ENCODE data around the gene KCP. TPM values are rescaled to one million over a fixed set of nuclear protein-coding genes. Genes with fewer than 3 reads are reported as not detected.

Gene KCP
- total RNA-seq, 1 experiment from 2014 or later: 2.7 TPM

DNA sequence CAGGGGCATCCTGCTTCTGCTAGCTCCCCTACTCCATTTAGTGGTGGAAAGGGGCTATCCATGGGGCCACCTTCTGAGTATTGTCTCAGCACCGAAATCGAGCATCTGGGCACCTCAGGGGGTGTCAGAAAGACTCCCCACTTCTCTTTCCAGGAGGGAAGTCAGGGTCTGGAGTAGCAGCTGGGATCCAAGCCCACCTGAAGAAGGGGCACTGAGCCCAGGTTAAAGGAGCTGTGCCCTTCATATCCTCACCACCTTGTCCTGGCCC is 77.7 kb downstream of the KCP start:
- H3K36me3 Mint-ChIP-seq: no peaks in the 10 kb centered on the region
- DNase-seq (ENCODE audit: low spot score): no peak
- no peaks in the 10 kb centered on the region for H3K9me3 Mint-ChIP-seq
- POLR2A ChIA-PET: interaction anchor here (0.6 to 1.6 kb wide), 6 partner anchors 8 to 222 kb away, joined by 3 to 6 read pairs (median 3); partner anchors contain the start of genes CALU and CCDC136
- TF ChIP-seq HMGA2 (CRISPR knock-in tag; IDR thresholded peaks at IDR 0.05) (no peak), STAT6 (CRISPR knock-in tag; conservative IDR thresholded peaks at IDR 0.05; ENCODE audit: low read depth) (no peak), JUN (CRISPR knock-in tag; IDR thresholded peaks at IDR 0.05) (no peak), NR1H2 (CRISPR knock-in tag; IDR thresholded peaks at IDR 0.05) (no peak), ELF4 (CRISPR knock-in tag; IDR thresholded peaks at IDR 0.05; ENCODE audit: low read depth) (no peak), SP1 (CRISPR knock-in tag; conservative IDR thresholded peaks at IDR 0.05) (no peak), ZBTB21 (CRISPR knock-in tag; IDR thresholded peaks at IDR 0.05; ENCODE audit: borderline replicate concordance) (no peak), ZNF121 (CRISPR knock-in tag; IDR thresholded peaks at IDR 0.05) (no peak), EMX1 (CRISPR knock-in tag; IDR thresholded peaks at IDR 0.05) (no peak), IRF2 (CRISPR knock-in tag; IDR thresholded peaks at IDR 0.05; ENCODE audit: borderline replicate concordance, low read depth) (no peak), TEAD1 (CRISPR knock-in tag; IDR thresholded peaks at IDR 0.05) (no peak), ZNF263 (CRISPR knock-in tag; IDR thresholded peaks at IDR 0.05; ENCODE audit: low read depth) (no peak), FOXP1 (CRISPR knock-in tag; IDR thresholded peaks at IDR 0.05; ENCODE audit: borderline replicate concordance) (no peak), MYBL2 (CRISPR knock-in tag; IDR thresholded peaks at IDR 0.05) (no peak), HMGXB4 (CRISPR knock-in tag; IDR thresholded peaks at IDR 0.05) (no peak), NFATC4 (CRISPR knock-in tag; IDR thresholded peaks at IDR 0.05) (no peak), ZBTB43 (CRISPR knock-in tag; IDR thresholded peaks at IDR 0.05) (no peak)
- TF ChIP-seq, protein P1, sequence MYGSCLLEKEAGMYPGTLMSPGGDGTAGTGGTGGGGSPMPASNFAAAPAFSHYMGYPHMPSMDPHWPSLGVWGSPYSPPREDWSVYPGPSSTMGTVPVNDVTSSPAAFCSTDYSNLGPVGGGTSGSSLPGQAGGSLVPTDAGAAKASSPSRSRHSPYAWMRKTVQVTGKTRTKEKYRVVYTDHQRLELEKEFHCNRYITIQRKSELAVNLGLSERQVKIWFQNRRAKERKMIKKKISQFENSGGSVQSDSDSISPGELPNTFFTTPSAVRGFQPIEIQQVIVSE (CRISPR knock-in tag; IDR thresholded peaks at IDR 0.05; ENCODE audit: borderline replicate concordance): no peak
- TF ChIP-seq, protein P2, sequence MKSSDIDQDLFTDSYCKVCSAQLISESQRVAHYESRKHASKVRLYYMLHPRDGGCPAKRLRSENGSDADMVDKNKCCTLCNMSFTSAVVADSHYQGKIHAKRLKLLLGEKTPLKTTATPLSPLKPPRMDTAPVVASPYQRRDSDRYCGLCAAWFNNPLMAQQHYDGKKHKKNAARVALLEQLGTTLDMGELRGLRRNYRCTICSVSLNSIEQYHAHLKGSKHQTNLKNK (CRISPR knock-in tag; IDR thresholded peaks at IDR 0.05): no peak
- TF ChIP-seq, protein P3, sequence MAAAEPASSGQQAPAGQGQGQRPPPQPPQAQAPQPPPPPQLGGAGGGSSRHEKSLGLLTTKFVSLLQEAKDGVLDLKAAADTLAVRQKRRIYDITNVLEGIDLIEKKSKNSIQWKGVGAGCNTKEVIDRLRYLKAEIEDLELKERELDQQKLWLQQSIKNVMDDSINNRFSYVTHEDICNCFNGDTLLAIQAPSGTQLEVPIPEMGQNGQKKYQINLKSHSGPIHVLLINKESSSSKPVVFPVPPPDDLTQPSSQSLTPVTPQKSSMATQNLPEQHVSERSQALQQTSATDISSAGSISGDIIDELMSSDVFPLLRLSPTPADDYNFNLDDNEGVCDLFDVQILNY (CRISPR knock-in tag; IDR thresholded peaks at IDR 0.05): no peak
- H3K4me1 Mint-ChIP-seq: peaks cover 36% of the 10 kb centered on the region
- peak overlapping the region; percentile 67 for H3K4me3 Mint-ChIP-seq
- H3K27me3 Mint-ChIP-seq (ENCODE audit: low read depth): peaks cover 32% of the 10 kb centered on the region
- CTCF ChIA-PET: interaction anchor here (0.6 to 5.8 kb wide), 17 partner anchors 9 to 478 kb away, joined by 3 to 97 read pairs (median 5); partner anchors contain the start of genes ATP6V1F and KCP
- no peak overlapping the region for H3K27ac Mint-ChIP-seq
- no peak for ATAC-seq
